ENCODE data around the gene EFL1.
"Not testable (repeated sequence)": the region's sequence is repeated elsewhere in the genome, so short reads cannot be mapped to it uniquely, and the experiment has no call there.

Gene EFL1

GRCh38 chr15:82275410-82275809, 12.9 kb upstream of the EFL1 start:
- no peak for DNase-seq

GRCh38 chr15:82272154-82272553, 9.6 kb upstream of the EFL1 start:
- DNase-seq: no peak

GRCh38 chr15:82268454-82268853, 5.9 kb upstream of the EFL1 start:
- DNase-seq: not testable (repeated sequence)

GRCh38 chr15:82267137-82267536, 4.6 kb upstream of the EFL1 start:
- not testable (repeated sequence) for DNase-seq

- no peak for DNase-seq
Observed at GRCh38 chr15:82263350-82263749, 816 bp upstream of the EFL1 start.

- DNase-seq: peak; percentile 61
Observed at GRCh38 chr15:82261566-82262421, 740 bp downstream of the EFL1 start.

- DNase-seq: not testable (repeated sequence)
Observed at GRCh38 chr15:82248261-82248660, 14.3 kb downstream of the EFL1 start.

GRCh38 chr15:82245956-82246355, 16.6 kb downstream of the EFL1 start:
- not testable (repeated sequence) for DNase-seq

GRCh38 chr15:82243644-82244043, 18.9 kb downstream of the EFL1 start:
- not testable (repeated sequence) for DNase-seq

GRCh38 chr15:82241836-82242499, 20.6 kb downstream of the EFL1 start:
- not testable (repeated sequence) for DNase-seq

GRCh38 chr15:82239685-82240391, 22.7 kb downstream of the EFL1 start:
- DNase-seq: no peak

- not testable (repeated sequence) for DNase-seq
Observed at GRCh38 chr15:82237944-82238534, 24.5 kb downstream of the EFL1 start.

- no peak for DNase-seq
Observed at GRCh38 chr15:82231842-82232241, 30.7 kb downstream of the EFL1 start.

- no peak for DNase-seq
Observed at GRCh38 chr15:82231233-82231632, 31.3 kb downstream of the EFL1 start.

- no peak for DNase-seq
Observed at GRCh38 chr15:82228750-82229149, 33.8 kb downstream of the EFL1 start.

- peak; percentile 26 for DNase-seq
Observed at GRCh38 chr15:82221535-82221934, 41.0 kb downstream of the EFL1 start.

- DNase-seq: not testable (repeated sequence)
Observed at GRCh38 chr15:82216092-82216491, 46.4 kb downstream of the EFL1 start.

- not testable (repeated sequence) for DNase-seq
Observed at GRCh38 chr15:82212201-82212600, 50.3 kb downstream of the EFL1 start.

- not testable (repeated sequence) for DNase-seq
Observed at GRCh38 chr15:82210066-82210597, 52.4 kb downstream of the EFL1 start.

GRCh38 chr15:82204575-82204974, 58.0 kb downstream of the EFL1 start:
- DNase-seq: not testable (repeated sequence)

GRCh38 chr15:82197733-82198594, 64.6 kb downstream of the EFL1 start:
- DNase-seq: peak; percentile 73

- DNase-seq: no peak
Observed at GRCh38 chr15:82196353-82196752, 66.2 kb downstream of the EFL1 start.

Data from stimulated activated CD8-positive, alpha-beta memory T cell treated with anti-CD3 and anti-CD28 coated beads, Interleukin-4, amount 100 ng/mL, for 48 hours (primary cell).